Glutamatergic neuron (in vitro differentiated cells): ENCODE results near the gene GLRB. TPM values are rescaled to one million over a fixed set of nuclear protein-coding genes. Genes with fewer than 3 reads are reported as not detected.

ENCODE experiments used
- DNase-seq: peaks from one replicate; pipeline ENCODE4 v3.0.0; 2022
- H3K27ac Mint-ChIP-seq: one replicate; pipeline ENCODE4 v1.8.0; 2020; ENCODE audit warnings: mild to moderate bottlenecking, mixed read lengths, inconsistent platforms; ENCODE audit not compliant: unreplicated experiment
- H3K27me3 Mint-ChIP-seq: one replicate; pipeline ENCODE4 v1.8.0; 2020; ENCODE audit warnings: mild to moderate bottlenecking, moderate library complexity, mixed read lengths, inconsistent platforms; ENCODE audit not compliant: unreplicated experiment
- H3K36me3 Mint-ChIP-seq: one replicate; pipeline ENCODE4 v1.8.0; 2020; ENCODE audit warnings: mild to moderate bottlenecking, mixed read lengths, inconsistent platforms; ENCODE audit not compliant: unreplicated experiment
- H3K4me1 Mint-ChIP-seq: one replicate; pipeline ENCODE4 v1.8.0; 2020; ENCODE audit warnings: mild to moderate bottlenecking, low read depth, mixed read lengths, inconsistent platforms; ENCODE audit not compliant: unreplicated experiment
- H3K4me3 Mint-ChIP-seq: one replicate; pipeline ENCODE4 v1.8.0; 2020; ENCODE audit warnings: mild to moderate bottlenecking, mixed read lengths, inconsistent platforms; ENCODE audit not compliant: unreplicated experiment
- H3K9me3 Mint-ChIP-seq: one replicate; pipeline ENCODE4 v1.8.0; 2020; ENCODE audit warnings: mild to moderate bottlenecking, moderate library complexity, mixed read lengths, inconsistent platforms; ENCODE audit not compliant: unreplicated experiment
- CTCF ChIP-seq: fragments of 200-600 bp; sonication (generic); IDR thresholded peaks from one replicate; pipeline ENCODE4 v1.5.0; 2021; ENCODE audit not compliant: partially characterized antibody, unreplicated experiment
- total RNA-seq: library from RNA; stranded (reverse); fragmentation: NEBNext Ultra II Directional; extraction: Animal tissue kit (Norgen Biotek cat#: 25700); gene quantifications from one replicate; pipeline ENCODE4 v1.2.1, GENCODE V29; 2021; ENCODE audit not compliant: unreplicated experiment

GLRB gene
- total RNA-seq, 1 donor from 2014 or later, result 2.0 TPM

DNA sequence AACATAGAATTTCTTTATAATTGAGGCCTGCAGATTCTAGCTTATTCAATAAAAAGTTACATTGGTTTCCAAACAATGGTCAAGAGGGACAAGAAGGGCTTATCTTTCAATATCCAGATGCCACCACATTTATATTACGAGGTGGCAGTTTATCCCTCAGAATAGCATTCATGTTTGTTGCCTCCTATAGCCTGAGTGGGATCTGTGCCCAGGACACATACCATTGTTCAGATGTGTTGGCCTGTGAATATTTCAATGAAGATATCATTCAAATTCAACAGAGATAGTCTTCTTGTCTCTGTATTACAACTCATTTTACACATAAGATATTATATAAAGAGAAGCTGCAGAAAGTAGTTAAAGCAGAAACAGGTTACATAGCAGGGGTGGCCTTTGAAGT lies 20.5 kb downstream of the GLRB start:
- Mint-ChIP-seq H3K27me3 (no peaks in the 10 kb centered on the region), H3K36me3 (no peaks in the 10 kb centered on the region), H3K9me3 (no peaks in the 10 kb centered on the region), H3K4me1 (no peaks in the 10 kb centered on the region), H3K27ac (no peak overlapping the region), H3K4me3 (no peak overlapping the region)
- no peak for TF ChIP-seq CTCF
- DNase-seq, result no peak

- Mint-ChIP-seq H3K4me1 (no peaks in the 10 kb centered on the region), H3K9me3 (no peaks in the 10 kb centered on the region), H3K27ac (no peak overlapping the region), H3K4me3 (no peak overlapping the region), H3K27me3 (no peaks in the 10 kb centered on the region), H3K36me3 (no peaks in the 10 kb centered on the region)
- DNase-seq, result no peak
- TF ChIP-seq CTCF, result no peak
Measured at GRCh38 chr4:157099506-157099905, 23.6 kb downstream of the GLRB start.

DNA sequence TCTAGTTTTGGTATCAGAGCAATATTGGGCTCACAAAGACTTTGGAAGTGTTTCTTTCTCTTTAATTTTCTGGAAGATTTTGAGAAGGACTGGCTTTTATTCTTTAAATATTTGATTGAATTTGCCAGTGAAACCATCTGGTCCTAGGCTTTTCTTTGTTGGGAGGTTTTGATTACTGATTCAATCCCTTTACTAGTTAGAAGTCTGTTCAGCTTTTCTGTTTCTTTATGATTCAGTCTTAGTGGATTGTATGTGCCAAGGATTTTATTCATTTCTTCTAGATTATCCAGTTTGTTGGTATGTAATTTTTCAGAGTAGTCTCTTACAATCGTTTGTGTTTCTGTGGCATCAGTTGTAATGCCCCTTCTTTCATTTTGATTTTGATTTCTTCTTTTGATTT lies 28.6 kb downstream of the GLRB start:
- Mint-ChIP-seq H3K9me3 (no peaks in the 10 kb centered on the region), H3K4me1 (no peaks in the 10 kb centered on the region), H3K27ac (no peak overlapping the region), H3K4me3 (no peak overlapping the region), H3K27me3 (no peaks in the 10 kb centered on the region), H3K36me3 (no peaks in the 10 kb centered on the region)
- TF ChIP-seq CTCF, result no peak
- no peak for DNase-seq

- H3K4me1 Mint-ChIP-seq, result no peaks in the 10 kb centered on the region
- no peaks in the 10 kb centered on the region for H3K36me3 Mint-ChIP-seq
- TF ChIP-seq CTCF, result no peak
- peaks cover 2% of the 10 kb centered on the region for H3K27me3 Mint-ChIP-seq
- no peak overlapping the region for H3K27ac Mint-ChIP-seq
- H3K4me3 Mint-ChIP-seq, result no peak overlapping the region
- DNase-seq, result no peak
- H3K9me3 Mint-ChIP-seq, result no peaks in the 10 kb centered on the region
Measured at GRCh38 chr4:157114671-157115070, 38.7 kb downstream of the GLRB start.

GRCh38 chr4:157115613-157116335 lies 39.8 kb downstream of the GLRB start:
- H3K4me3 Mint-ChIP-seq, result no peak overlapping the region
- H3K27me3 Mint-ChIP-seq, result peaks cover 2% of the 10 kb centered on the region
- no peak for DNase-seq
- no peak overlapping the region for H3K27ac Mint-ChIP-seq
- no peaks in the 10 kb centered on the region for H3K4me1 Mint-ChIP-seq
- no peaks in the 10 kb centered on the region for H3K9me3 Mint-ChIP-seq
- no peak for TF ChIP-seq CTCF
- H3K36me3 Mint-ChIP-seq, result no peaks in the 10 kb centered on the region
